GM18526 (cell line): Measurements from ENCODE around the gene CRBN.

Source experiments
- POLR2A ChIP-seq: IDR thresholded peaks from 3 replicates; pipeline ENCODE4 v1.6.1; 2011; ENCODE audit not compliant: insufficient read length; ENCODE audit errors: extremely low read depth

CRBN gene

DNA sequence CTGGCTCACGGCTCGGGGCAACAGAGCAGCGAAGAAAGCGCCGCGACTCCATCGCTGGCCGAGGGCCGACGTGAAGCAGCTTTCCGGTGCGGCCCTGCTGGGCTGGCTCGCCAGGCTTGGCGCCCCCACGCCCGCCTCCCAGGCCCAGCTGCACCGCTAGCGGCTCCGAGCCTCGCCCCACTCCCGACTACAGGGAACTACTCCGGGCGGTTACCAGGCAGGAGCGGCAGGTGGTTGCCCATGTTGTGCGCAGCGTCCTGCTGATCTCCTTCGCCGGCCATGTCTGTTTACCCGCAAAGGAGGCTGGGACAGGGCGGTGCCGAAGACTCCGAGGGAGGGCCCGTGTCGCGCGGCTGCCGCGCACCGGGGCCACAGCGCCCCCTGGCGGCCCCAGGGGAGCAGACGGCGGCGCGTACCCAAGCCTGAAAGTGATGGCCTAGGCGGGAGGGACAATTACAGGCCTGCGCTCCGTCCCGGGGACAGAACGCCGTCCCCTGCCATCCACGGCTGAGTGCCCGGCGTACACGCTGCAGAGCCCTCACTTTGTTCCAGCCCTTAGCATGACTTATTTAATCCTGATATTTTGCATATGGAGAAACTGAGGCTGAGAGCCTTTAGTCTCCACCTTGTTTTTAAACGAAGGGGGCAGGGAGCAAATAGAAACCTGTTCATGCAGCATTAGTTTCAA, at the start of gene CRBN:
CRBN (minus strand) TSS at position 285 of the 688 bp plus-strand sequence; CDS start at position 281, 4 bp downstream.
- peak; percentile 81 for TF ChIP-seq POLR2A

DNA sequence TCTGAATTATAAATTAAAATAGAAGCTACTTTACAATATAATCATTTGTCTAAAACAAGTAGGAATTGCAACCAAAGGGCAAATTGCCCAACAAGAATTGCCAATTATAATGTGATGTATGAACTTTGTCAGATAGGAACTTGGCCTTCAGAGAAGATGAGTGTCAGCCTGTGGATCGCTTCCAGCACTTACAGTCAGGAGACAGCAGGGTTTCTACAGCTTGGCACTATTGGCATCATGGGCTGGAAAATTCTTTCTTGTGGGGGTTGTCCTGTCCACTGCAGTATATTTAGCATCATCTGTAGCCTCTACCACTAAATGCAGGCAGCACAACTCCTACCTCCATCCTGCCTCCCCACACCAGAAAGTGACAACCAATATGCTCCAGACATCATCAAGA, 48.1 kb upstream of the CRBN start:
- no peak for TF ChIP-seq POLR2A

GRCh38 chr3:3221528-3221927, 42.0 kb upstream of the CRBN start:
- no peak for TF ChIP-seq POLR2A

- no peak for TF ChIP-seq POLR2A
These were observed 36.9 kb upstream of the CRBN start for GRCh38 chr3:3216401-3216800.

- no peak for TF ChIP-seq POLR2A
These were observed 33.4 kb upstream of the CRBN start for GRCh38 chr3:3212781-3213440.

DNA sequence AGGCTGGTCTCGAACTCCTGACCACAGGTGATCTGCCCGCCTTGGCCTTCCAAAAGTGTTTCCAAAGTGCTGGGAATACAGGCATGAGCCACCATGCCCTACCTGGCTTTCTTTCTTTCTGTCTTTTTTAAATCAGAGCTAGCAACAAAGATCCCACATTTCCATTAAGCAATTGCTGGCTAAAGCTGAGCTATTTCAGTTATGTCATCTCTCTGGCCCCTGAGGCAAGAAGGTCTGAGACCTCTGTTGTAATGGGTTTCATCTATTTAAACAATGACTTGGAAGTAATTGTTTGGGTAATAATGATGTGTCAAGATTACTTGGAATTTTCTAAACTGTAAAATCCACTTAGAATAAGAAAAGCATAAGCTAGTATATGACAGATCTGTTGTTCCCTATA, 30.2 kb upstream of the CRBN start:
- TF ChIP-seq POLR2A, result no peak

GRCh38 chr3:3209057-3209456, 29.6 kb upstream of the CRBN start:
- no peak for TF ChIP-seq POLR2A

GRCh38 chr3:3201611-3202010, 22.1 kb upstream of the CRBN start:
- no peak for TF ChIP-seq POLR2A

- TF ChIP-seq POLR2A, result no peak
These were observed 21.2 kb upstream of the CRBN start for GRCh38 chr3:3200632-3201212.

GRCh38 chr3:3199306-3199705, 19.8 kb upstream of the CRBN start:
- TF ChIP-seq POLR2A, result no peak

DNA sequence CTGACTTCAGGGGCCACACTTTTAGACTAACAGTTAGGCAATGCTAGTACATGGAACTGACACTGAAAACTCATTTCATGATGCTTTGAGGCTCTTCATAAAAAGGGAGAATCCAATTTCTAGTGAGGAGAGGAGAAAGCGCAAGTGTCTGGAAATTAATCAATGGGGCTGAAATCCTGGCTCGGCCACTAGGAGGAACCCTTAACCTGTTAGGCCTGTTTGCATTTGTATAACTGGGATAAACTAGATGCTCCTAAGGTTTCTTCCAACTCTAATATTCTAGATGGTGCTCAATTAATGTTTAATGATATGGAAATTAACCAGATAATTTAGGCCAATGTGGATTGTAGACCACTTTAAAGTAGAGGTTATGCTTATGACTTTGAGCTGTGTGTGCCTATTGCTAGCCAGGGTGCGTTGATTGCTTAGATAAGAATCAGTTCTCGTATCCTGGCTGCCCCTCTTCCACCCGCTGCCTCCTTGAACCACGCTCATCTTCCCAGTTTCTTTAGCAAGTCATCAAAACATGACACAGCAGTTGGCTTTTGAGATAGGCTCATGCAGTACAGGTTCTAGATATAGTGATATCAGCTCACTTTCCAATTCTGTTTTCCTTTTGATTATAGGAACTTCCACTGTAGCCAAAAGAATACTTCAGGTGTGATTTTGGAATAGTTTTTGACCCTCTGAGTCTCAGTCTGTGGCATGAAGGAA, 16.8 kb upstream of the CRBN start:
- no peak for TF ChIP-seq POLR2A

- no peak for TF ChIP-seq POLR2A
These were observed 15.4 kb upstream of the CRBN start for GRCh38 chr3:3194861-3195260.

DNA sequence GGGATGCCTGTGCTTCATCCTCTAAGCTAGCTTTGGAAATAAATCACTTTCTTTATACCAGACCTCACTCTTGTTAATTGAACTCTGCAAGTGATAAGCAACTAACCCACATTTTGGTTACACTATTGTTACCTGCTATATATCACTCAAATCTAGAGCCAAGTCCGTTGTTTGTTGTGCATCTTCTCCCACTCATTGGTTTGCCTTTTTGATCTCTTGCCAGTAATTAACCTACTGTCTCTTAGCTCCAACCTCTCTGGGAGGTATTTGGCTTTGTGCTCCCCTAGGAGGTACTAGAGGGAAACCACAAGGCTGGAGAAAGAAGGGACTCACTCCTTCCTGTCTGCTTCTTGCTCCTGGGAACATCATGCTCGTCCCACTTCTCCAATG, 12.8 kb upstream of the CRBN start:
- no peak for TF ChIP-seq POLR2A

DNA sequence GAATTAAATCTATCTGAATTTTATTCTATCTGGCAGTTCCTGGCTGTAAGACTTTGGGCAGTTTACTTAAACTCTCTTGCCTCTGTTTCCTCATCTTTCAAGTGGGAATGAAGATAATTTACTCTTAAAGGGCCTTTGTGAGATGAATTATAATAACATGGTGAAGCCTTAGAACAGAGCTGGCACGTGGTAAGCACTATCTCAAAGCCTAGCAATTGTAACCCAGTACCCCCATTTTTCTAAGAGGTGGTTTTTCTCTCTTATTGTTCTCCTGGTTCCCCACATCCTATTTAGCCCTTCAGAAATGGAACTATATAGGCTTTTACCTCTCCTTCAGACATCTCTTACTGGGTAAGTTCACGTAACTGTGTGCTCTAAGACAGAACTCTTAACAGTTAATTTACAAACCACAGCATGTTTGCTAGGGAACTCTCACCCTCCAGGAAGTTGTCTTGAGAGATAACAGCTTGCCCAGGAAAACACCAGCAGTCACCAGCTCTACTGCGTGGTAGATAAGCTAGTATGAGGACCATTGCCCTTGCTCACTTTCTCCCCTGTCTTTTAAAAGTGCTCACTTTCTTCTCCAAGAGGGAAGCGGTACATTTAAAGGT, 12.3 kb upstream of the CRBN start:
- no peak for TF ChIP-seq POLR2A

DNA sequence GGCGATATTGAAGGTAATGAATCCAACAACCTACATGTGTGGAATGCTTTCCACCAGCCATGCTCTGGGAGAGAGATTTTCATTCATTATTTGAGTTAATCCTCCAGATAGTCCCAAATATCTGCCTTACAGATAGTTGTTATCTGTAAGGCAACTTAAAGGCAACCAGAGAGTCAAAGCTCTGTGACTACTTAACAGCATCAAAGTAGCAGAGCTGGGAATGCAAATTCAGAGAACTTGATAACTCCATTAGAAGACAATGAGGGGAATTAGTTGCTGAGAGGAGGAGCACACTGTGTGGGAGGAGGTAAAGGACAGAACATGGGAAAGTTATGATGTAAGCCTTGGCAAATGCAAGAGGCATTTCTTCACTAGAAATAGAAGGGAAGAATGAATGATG, 10.5 kb upstream of the CRBN start:
- no peak for TF ChIP-seq POLR2A
